HS-5 (cell line): Measurements from ENCODE around the gene REV1.
"Not testable (repeated sequence)": the region's sequence is repeated elsewhere in the genome, so short reads cannot be mapped to it uniquely, and the experiment has no call there.

Source experiments
- DNase-seq: peaks from one replicate; pipeline ENCODE4 v3.0.0-alpha.2; 2012; ENCODE audit warnings: low read depth

REV1 gene

DNA sequence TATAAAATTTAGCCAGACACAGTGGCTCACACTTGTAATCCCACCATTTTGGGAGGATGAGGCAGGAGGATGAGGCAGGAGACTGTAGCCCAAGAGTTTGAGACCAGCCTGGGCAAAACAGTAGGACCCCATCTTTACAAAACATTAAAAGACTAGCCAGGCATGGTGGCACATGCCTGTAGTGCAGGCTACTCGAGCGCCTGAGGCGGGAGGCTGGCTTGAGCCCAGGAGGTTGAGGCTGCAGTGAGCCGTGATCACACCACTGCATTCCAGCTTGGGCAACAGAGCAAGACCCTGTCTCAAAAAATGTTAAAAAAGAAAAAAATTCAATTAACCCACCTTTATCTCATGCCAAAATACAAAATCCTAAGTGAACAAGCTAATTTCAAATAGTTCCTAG is 4.0 kb downstream of the REV1 start:
- DNase-seq: no peak

DNA sequence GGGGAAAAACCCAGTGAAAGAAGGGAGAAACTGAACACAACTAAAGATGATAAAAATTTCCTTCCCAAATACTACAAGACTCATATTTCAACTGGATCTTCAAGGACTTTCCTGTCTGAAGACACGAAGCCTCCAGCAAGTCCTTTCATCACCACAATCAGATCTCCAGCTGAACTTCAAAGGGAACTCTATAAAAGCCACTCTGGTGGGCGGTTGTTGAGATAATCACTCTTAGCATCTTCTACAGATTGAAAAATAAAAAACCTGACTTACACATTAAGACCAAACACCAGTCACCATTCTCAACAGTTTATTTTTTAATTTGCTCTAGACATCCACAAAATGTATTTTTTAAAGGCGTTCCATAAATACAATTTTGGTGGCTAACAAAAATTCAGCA is 4.4 kb downstream of the REV1 start:
- DNase-seq: no peak

DNA sequence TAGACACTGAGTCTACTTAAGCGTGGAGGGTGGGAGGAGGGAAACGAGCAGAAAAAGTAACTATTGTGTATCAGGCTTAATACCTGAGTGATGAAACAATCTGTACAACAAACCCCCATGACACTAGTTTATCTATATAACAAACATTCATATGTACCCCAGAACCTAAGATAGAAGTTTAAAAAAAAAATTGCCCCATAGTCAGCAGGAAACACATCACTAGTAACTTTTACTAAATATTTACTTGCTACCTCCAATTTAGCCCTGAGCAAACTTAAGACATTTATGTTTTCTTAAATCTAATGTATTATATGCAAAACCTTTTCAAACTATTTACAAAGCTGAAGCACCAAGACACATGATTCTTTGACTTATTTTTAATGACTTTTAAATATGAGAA is 5.6 kb downstream of the REV1 start:
- no peak for DNase-seq

DNA sequence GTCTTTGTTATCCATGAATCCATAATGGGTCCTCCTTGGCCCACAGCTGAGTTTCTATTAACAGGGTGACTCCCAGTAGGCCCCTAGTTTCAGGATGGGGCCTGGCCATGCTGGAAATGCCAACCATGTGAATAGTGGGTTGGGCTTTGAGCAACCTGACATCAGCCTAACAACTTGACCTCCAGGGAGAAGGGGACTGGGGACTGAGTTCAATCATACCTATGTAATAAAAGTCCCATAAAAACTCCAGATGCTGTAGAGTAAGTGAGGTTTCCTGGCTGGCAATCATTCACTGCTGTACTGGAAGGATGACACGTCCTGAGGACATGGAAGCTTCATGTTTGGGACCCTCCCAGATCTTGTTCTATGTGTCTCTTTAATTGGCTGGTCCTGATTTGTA is 7.9 kb downstream of the REV1 start:
- no peak for DNase-seq

DNA sequence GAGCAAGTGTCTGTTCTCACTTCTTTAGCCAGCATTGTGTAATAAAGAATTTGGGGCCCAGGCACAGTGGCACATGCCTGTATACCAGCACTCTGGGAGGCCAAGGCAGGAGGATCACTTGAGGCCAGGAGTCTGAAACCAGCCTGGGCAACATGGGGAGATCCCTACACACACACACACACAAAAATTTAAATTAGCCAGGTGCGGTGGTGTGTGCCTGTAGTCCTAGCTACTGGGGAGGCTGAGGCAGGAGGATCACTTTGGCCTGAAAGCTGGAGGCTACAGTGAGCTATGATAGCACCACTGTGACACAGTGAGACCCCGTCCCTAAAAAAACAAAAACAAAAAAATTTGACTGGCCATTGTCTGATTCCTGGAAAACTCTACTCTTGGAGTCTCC is 8.3 kb downstream of the REV1 start:
- no peak for DNase-seq

DNA sequence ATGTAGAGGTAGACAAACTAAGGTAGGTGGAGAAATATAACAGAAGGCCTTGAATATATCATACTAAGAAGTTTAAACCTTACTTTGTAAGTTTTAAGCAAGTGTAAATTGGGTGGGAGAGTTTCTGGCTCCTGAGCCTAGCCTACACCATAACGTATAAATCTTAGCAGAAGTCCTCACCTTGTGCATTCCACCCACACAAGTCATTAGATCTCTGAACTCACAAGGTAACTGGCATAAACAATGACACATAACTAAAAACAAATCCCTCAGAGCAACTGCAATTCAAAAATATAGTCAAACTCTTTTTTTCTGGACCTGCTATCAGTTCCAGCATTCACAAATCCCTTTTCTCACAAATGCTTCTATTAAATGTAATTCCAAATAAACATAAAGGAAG is 9.4 kb downstream of the REV1 start:
- DNase-seq: no peak

DNA sequence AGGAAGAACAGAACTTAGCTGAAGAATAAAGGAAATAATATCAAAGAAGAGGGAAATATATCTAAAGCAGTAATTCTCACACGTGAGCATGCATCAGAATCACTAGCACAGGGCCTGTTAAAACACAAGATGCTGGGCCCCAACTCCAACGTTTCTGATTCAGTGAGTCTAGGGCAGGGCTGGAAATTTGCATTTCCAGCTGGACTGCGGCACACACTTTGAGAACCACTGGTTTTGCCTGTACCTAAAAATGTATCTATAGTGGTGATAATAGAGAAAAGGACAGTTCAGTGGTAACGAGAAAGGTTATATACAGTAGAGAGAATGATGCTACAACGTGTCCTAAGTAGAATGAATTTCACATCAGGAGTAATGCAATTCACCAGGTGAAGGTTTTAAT is 11.2 kb downstream of the REV1 start:
- DNase-seq: no peak

DNA sequence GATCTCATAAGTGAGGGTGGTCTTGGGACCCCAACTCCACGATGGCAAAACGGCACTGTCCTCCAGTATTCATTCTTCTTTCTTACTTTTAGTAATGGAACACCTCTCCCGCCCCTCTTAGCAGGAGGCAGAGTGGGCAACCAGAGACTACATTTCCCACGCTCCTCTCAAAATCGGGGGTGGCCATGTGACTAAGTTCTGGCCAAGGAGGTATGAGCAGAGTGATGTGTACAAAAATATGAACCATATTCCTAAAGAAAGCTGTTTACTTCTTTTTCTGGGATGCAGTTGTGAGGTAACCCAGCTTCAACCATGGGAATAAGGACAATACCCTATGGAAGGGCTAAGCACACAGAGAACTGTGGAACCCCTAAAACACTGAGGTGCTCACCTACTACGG is 12.8 kb downstream of the REV1 start:
- no peak for DNase-seq

DNA sequence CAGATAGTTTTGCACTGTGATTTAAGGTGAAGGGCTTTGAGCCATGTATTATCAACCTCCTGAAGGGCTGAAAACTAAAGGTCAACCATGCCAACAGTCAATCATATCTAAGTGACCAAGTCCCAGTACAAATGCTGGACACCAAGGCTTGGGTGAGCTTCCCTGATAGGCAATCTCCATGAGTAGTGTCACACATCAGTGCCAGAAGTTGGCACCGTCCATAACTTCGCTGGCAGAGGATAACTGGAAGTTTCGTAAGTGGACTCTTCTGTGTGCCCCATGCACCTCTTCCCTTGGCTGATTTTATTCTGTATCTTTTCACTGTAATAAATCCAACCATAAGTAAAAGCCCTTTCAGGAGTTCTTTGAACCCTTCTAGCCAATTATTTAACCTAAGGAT is 13.2 kb downstream of the REV1 start:
- no peak for DNase-seq

DNA sequence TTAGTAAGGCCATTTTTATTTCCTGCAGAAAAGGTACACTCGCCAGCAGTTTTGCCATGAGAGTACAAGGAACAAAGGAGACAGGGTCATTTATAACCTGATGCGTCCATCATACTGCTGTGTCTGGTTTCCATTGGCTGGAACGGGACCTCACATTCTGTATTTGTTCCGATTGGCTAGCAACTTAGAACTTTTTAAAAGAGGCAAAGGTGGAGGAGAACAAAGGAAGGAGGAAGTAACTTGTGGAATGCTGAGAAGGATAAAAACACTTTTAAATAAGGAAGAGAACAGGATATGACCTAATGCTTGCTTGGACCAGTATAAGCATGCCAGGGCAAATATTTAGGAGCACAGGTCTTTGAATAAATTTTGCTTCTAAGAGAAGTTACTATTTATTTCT is 14.7 kb downstream of the REV1 start:
- DNase-seq: not testable (repeated sequence)

DNA sequence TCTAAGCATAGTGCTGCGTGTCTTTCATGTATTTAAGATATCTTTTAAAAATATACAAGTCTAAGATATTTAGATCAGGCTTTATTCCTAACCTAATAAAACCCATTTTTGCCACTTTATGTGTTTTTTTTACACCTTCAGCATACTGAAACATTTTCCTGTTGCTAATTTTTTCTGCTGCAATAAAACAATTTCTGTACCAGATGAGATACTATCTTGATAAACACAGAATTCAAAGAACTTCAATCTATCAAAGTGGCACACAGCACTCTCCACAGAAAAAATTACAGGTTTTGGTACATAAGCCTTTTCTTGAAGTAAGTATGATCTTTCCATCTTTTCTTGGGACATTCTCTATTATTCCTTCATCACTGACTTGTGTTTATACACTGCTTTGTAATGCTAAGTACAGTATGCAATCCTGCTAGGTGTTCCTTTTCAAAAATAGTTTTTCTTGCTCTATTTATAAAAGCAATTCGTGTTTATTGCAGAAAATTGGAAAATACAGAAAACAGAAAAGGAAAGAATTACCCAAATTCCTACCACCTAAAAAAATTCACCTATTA is 16.2 kb downstream of the REV1 start:
- DNase-seq: no peak

DNA sequence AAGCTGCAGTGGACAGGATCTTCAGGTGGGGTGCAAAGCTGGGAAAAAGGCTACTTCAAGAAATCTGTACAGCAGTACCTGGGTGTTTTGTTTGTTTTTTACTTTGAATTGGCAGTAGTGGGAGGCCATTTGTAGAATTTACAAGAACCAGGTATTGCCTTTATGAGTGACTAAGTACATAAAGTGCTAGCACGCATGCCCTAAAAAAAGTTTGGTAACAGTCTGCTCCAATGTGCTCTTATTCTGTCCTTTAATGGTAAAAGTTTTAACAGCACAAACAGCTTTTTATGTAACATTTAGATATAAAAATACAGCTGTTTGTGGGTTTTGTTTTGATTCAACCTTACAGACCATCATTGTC is 17.2 kb downstream of the REV1 start:
- DNase-seq: no peak

DNA sequence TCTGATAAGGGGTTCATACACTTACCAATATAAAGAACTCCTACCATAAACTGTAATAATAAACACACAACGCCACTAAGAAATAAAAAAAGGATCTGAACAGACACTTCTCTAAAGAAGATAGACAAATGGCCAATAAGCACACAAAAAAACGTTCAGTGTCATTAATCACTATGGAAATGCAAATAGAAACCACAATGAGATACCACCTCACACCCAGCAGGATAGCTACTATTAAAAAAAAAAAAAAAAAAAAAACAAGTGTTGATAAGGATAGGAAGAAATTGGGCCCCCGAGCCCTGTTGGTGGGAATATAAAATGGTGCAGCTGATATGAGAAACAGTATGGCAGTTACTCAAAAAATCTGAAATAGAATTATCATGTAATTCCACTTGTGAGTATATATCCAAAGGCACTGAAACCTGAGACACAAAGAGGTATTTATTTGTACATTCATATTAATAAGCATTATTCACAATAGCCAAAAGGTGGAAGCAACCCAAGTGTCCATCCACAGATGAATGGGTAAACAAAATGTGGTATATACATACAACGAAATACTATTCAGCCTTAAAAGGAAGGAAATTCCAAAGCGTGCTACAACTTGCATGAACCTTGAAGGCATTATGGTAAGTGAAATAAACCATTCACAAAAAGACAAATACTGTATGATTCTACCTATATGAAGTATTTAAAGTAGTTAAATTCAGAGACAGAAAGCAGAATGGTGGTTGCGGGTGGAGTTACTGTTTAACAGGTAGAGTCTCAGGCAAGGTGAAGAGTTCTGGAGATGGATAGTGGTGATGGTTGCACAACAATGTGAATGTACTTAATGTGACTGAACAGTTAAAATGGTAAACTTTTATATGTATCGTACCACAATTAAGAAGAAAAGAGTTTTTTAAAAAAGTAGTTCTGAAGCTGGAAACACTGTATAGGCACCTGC is 17.9 kb downstream of the REV1 start:
- no peak for DNase-seq

DNA sequence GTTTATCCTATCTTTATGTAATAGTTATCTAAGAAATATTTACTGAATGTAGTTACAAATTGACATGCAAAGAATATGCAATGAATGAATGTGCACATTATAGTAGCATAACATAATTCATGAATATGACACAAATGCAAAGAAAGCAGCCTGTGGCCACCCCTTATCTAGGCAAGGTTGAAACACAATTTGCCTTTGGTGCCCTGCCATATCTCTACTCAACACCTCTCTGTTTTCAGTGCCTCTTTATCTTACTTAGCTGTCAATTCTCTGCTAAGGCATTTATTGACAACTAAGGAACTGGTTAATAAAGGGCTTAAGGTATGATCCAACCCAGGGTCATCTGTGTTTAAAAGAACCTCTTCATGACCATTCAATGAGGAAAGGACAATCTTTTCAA is 18.9 kb downstream of the REV1 start:
- no peak for DNase-seq

DNA sequence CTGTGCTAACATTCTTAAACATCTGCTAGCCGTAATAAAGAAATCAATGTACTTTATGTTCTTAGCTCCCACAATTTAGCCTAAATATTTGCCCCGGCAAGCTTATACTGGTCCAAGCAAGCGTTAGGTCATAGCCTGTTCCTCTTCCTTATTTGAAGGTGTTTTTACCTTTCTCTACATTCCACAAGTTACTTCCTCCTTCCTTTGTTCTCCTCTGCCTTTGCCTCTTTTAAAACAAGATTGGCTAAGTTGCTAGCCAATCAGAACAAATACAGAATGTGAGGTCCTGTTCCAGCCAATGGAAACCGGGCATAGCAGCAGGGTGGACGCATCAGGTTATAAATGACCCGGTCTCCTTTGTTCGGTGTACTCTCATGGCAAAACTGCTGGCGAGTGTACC is 19.4 kb downstream of the REV1 start:
- DNase-seq: not testable (repeated sequence)

DNA sequence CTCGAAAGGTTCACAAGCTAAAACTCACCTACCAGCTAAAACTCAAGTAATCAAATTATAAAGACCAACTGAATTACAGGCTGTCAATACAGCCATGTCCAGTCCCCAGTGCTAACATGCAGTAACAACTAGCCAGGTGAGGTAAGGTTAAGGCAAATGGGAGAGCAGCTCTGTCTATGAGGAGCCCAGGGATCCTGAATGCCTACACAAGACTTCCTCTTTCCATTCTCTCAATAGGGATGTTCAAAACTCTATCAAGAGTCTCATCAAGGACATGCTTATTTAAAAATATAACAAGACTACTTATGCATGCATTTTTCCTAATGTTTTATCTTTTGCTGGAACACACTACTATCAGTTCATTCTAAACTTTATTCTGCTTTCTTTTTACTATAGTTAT is 20.4 kb downstream of the REV1 start:
- no peak for DNase-seq

DNA sequence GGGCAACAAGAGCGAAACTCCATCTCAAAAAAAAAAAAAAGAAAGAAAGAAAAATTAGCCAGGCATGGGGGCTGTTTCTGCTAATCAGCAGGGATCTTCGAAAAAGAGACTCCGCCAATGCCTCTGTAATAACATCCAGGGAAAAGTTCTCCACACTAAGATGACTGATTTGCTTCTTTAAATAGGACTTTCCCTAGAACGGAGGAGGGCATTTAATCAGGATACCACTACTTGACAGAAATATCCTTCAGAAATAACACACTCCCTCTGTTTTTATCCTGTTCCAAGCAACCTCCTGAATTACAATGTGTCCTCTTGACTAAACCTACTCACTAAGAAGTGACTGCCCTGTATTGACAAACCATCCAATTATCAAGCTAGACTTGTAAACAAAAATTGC is 21.7 kb downstream of the REV1 start:
- no peak for DNase-seq

DNA sequence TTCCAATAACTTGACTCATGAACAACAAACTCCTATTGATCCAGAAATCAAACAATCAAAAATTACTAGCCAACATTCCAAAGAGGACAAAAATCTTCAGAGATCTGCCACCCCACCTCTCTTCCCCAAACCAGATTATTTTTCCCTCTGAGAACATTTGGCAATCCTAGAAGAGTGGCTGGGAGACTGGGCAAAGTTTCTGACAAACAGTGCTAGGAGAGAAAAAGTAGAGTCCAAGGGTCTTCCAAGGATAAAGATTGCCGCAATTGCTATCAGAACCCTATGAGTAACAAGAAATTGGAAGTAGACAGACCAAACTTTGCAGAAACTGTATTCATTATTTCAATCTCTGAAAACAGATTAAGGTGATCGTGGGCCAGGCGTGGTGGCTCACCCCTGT is 22.4 kb downstream of the REV1 start:
- DNase-seq: no peak

DNA sequence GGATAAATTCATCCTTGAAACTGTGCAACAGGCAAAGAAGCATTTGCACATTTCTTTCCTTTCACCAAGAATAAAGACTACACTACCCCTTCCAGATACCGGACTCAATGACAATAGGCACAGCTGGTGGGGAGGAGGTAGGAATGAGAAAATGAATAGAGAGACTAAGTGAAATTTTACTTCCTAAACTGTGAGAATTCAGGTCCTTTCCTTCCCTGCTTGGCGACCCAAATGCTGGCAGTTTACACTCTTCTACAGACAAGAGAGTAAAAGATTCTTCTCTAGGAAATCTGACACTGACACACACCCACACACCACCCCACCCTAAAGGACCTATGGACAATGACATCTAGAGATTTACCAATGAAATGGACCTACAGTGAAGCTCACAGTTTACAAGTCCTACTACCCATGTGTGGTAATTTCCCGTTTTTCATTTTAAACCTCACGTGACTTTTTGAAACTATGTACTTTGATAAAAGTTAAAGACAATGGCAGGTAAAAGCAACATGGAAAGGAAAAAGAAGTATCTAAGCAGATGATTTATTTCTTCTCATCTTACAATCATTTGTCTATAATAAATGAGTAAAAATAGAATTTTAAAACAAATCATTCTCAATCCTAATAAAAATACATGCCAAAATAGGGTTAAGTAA is 27.9 kb downstream of the REV1 start:
- no peak for DNase-seq

DNA sequence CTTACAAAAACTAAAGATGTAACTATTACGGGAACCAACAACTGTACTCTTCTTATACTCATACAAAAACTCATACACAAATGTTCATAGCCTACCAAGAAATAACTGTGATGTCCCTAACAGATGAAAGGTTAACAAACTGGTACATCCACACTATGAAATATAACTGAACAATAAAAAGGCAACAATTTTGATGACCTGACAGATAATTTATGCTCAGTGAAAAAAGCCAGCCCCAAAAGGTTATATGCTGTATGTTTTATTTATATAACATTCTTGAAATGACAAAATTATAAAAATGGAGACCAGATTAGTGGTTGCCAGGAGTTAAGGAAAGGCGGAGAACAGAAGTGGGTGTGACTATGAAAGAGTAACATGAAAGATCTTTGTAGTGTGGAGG is 31.3 kb downstream of the REV1 start:
- no peak for DNase-seq

DNA sequence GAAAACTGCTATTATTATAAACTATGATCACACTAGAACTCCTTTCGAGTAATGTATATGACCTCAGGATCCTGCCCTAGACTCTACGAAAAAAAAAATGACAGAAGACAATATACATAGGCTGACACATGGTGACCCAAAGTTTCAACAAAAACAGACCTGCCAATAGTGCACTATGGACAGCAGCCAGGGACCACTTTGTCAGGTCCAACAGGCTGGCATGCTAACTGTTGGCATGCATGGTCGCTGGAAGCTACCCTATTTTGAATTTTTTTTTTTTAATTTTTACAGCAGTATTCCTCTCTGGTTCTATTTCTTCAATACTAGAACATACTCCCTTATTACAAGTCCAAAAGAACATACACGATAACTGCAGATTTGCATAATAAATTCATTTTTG is 38.1 kb downstream of the REV1 start:
- DNase-seq: no peak

DNA sequence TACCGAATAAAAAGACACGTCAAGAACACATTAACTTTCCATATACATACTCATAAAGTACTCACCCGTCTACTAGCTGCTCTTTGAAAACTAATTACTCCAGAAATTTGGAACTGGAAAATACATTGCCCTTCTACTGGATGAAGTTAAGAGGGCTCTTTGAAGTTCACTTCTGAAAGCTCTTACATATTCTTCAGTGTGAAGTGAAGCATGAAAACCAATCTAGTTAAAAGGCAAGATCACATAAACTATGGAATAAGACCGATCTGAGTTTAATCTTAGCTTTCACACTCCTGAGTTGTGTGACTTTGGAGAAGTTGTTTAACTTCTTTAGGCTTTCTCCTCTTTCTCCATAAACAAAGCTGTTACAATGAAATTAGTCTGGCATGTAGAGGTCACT is 38.5 kb downstream of the REV1 start:
- no peak for DNase-seq

DNA sequence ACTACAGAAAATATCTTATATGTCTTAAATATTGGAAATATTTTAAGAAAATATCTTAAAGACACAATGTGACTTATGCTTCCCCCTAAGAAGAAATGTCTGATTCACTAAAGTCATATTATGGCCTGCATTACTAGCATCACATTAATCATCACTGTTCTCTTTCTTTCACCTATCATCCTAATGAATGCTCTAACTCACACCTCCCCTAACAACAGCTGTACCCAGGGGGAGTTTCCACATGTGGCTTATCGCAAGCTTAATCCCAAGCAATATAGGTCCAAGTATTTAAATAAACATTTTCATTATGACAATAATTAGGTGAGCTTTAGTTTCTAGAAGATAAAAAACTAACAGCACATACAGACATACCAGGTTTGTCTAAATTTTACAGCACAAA is 39.6 kb downstream of the REV1 start:
- DNase-seq: no peak

DNA sequence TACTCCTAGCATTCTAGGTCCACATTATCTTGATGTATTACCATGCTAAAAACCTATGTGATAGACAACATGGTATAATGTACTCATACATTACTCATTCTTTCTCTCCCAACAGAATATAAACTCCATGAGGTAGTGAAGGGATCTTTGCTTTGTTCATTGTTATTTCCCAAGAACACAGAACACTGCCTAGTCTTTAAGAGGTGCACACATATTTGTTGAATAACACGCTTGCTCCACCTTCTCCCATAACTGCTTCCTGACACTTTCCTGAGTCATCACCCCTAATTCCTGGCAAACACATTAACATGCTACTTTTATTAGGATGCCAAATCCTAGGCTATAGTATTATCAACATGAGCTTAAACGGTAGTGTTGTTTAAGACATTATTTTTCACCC is 41.3 kb downstream of the REV1 start:
- DNase-seq: peak; percentile 76
